BLaER1 (cell line): ENCODE data around the gene NPY.

Experiments
- H3K27ac ChIP-seq: shearing (Covaris generic); formaldehyde crosslinking; 2 replicates; pipeline ENCODE4 v1.8.1; 2022
- H3K27me3 ChIP-seq: shearing (Covaris generic); formaldehyde crosslinking; 2 replicates; pipeline ENCODE4 v1.8.1; 2022
- H3K36me3 ChIP-seq: shearing (Covaris generic); formaldehyde crosslinking; 2 replicates; pipeline ENCODE4 v1.8.1; 2022
- H3K4me1 ChIP-seq: shearing (Covaris generic); formaldehyde crosslinking; 2 replicates; pipeline ENCODE4 v1.8.1; 2022
- H3K4me2 ChIP-seq: shearing (Covaris generic); formaldehyde crosslinking; 2 replicates; pipeline ENCODE4 v1.8.1; 2022
- H3K4me3 ChIP-seq: shearing (Covaris generic); formaldehyde crosslinking; 2 replicates; pipeline ENCODE4 v1.8.1; 2022
- H3K9ac ChIP-seq: shearing (Covaris generic); formaldehyde crosslinking; 2 replicates; pipeline ENCODE4 v1.8.1; 2022
- H3K9me3 ChIP-seq: shearing (Covaris generic); formaldehyde crosslinking; 2 replicates; pipeline ENCODE4 v1.8.1; 2022
- H4K20me1 ChIP-seq: shearing (Covaris generic); formaldehyde crosslinking; 2 replicates; pipeline ENCODE4 v1.8.1; 2022
- Cebpa-rat ChIP-seq: shearing (Covaris generic); IDR thresholded peaks from 2 replicates; pipeline ENCODE4 v1.8.1; 2022

Gene NPY

GRCh38 chr7:24307326-24307725 is 23.3 kb downstream of the NPY start:
- Histone ChIP-seq H4K20me1 (no peaks in the 10 kb centered on the region), H3K36me3 (no peaks in the 10 kb centered on the region), H3K4me1 (peaks cover 13% of the 10 kb centered on the region), H3K4me3 (no peak overlapping the region), H3K9me3 (peaks cover 12% of the 10 kb centered on the region), H3K9ac (no peak overlapping the region), H3K27me3 (no peaks in the 10 kb centered on the region), H3K27ac (no peak overlapping the region), H3K4me2 (no peak overlapping the region)
- no peak for TF ChIP-seq Cebpa-rat

- TF ChIP-seq Cebpa-rat, result no peak
- no peak overlapping the region for H3K4me3 ChIP-seq
- no peak overlapping the region for H3K9ac ChIP-seq
- H4K20me1 ChIP-seq, result no peaks in the 10 kb centered on the region
- no peaks in the 10 kb centered on the region for H3K9me3 ChIP-seq
- H3K4me2 ChIP-seq, result no peak overlapping the region
- H3K27ac ChIP-seq, result no peak overlapping the region
- no peaks in the 10 kb centered on the region for H3K27me3 ChIP-seq
- H3K4me1 ChIP-seq, result 0 out of 2 replicates have a peak, but pooled peaks cover 8% of the 10 kb centered on the region
- no peaks in the 10 kb centered on the region for H3K36me3 ChIP-seq
These were observed 28.6 kb downstream of the NPY start for GRCh38 chr7:24312588-24312987.

GRCh38 chr7:24313777-24314176 is 29.8 kb downstream of the NPY start:
- no peak overlapping the region for H3K27ac ChIP-seq

GRCh38 chr7:24316340-24316739 is 32.4 kb downstream of the NPY start:
- Histone ChIP-seq H3K4me3 (no peak overlapping the region), H3K9ac (no peak overlapping the region), H3K4me2 (no peak overlapping the region), H4K20me1 (no peaks in the 10 kb centered on the region), H3K9me3 (peaks cover 4% of the 10 kb centered on the region; the same call in 1 of the 2 replicates), H3K36me3 (no peaks in the 10 kb centered on the region), H3K4me1 (0 out of 2 replicates have a peak, but pooled peaks cover 8% of the 10 kb centered on the region), H3K27ac (no peak overlapping the region), H3K27me3 (no peaks in the 10 kb centered on the region)
- TF ChIP-seq Cebpa-rat, result no peak

More at GRCh38 chr7:24313777-24314176, 29.8 kb downstream of the NPY start:
- TF ChIP-seq Cebpa-rat, result no peak
- 0 out of 2 replicates have a peak, but pooled peaks cover 8% of the 10 kb centered on the region for H3K4me1 ChIP-seq
- H3K4me2 ChIP-seq, result no peak overlapping the region
- no peaks in the 10 kb centered on the region for H3K36me3 ChIP-seq
- H4K20me1 ChIP-seq, result no peaks in the 10 kb centered on the region
- H3K27me3 ChIP-seq, result no peaks in the 10 kb centered on the region
- H3K4me3 ChIP-seq, result no peak overlapping the region
- peaks cover 4% of the 10 kb centered on the region; the same call in 1 of the 2 replicates for H3K9me3 ChIP-seq
- H3K9ac ChIP-seq, result no peak overlapping the region

GRCh38 chr7:24318326-24318725 is 34.3 kb downstream of the NPY start:
- Histone ChIP-seq H3K36me3 (no peaks in the 10 kb centered on the region), H3K27ac (no peak overlapping the region), H3K4me3 (no peak overlapping the region), H3K9ac (no peak overlapping the region), H4K20me1 (no peaks in the 10 kb centered on the region), H3K4me1 (peaks cover 16% of the 10 kb centered on the region; the same call in 1 of the 2 replicates), H3K4me2 (no peak overlapping the region), H3K27me3 (no peaks in the 10 kb centered on the region), H3K9me3 (peaks cover 4% of the 10 kb centered on the region; the same call in 1 of the 2 replicates)
- no peak for TF ChIP-seq Cebpa-rat

GRCh38 chr7:24319209-24319608 is 35.2 kb downstream of the NPY start:
- H3K9ac ChIP-seq, result no peak overlapping the region
- H3K4me2 ChIP-seq, result no peak overlapping the region
- TF ChIP-seq Cebpa-rat, result no peak

GRCh38 chr7:24323961-24324480 is 40.0 kb downstream of the NPY start:
- H3K9ac ChIP-seq, result no peak overlapping the region
- no peak for TF ChIP-seq Cebpa-rat
- peak overlapping the region; percentile 87 for H3K4me2 ChIP-seq
- H4K20me1 ChIP-seq, result no peaks in the 10 kb centered on the region
- peaks cover 63% of the 10 kb centered on the region for H3K4me1 ChIP-seq
- no peak overlapping the region for H3K4me3 ChIP-seq
- peak overlapping the region; percentile 22; the same call in 1 of the 2 replicates for H3K27ac ChIP-seq
- no peaks in the 10 kb centered on the region for H3K9me3 ChIP-seq
- no peaks in the 10 kb centered on the region for H3K36me3 ChIP-seq
- no peaks in the 10 kb centered on the region for H3K27me3 ChIP-seq

More at GRCh38 chr7:24319209-24319608, 35.2 kb downstream of the NPY start:
- no peaks in the 10 kb centered on the region for H3K36me3 ChIP-seq
- H3K4me3 ChIP-seq, result no peak overlapping the region
- no peaks in the 10 kb centered on the region for H4K20me1 ChIP-seq
- H3K4me1 ChIP-seq, result peaks cover 23% of the 10 kb centered on the region
- H3K9me3 ChIP-seq, result peaks cover 4% of the 10 kb centered on the region; the same call in 1 of the 2 replicates
- H3K27me3 ChIP-seq, result no peaks in the 10 kb centered on the region
- no peak overlapping the region for H3K27ac ChIP-seq

- Histone ChIP-seq H3K36me3 (no peaks in the 10 kb centered on the region), H3K4me3 (peak overlapping the region; percentile 44; the same call in 1 of the 2 replicates), H4K20me1 (no peaks in the 10 kb centered on the region), H3K27me3 (no peaks in the 10 kb centered on the region), H3K4me2 (peak overlapping the region; percentile 87), H3K4me1 (peaks cover 68% of the 10 kb centered on the region), H3K27ac (peak overlapping the region; percentile 71), H3K9ac (peak overlapping the region; percentile 1; the same call in 1 of the 2 replicates), H3K9me3 (no peaks in the 10 kb centered on the region)
- TF ChIP-seq Cebpa-rat, result no peak
These were observed 41.7 kb downstream of the NPY start for GRCh38 chr7:24325708-24326107.

GRCh38 chr7:24328050-24328449 is 44.1 kb downstream of the NPY start:
- H3K27ac ChIP-seq, result no peak overlapping the region
- peaks cover 14% of the 10 kb centered on the region for H3K9me3 ChIP-seq
- TF ChIP-seq Cebpa-rat, result peak; percentile 80; the same call in 1 of the 2 replicates
- H3K36me3 ChIP-seq, result no peaks in the 10 kb centered on the region
- H3K9ac ChIP-seq, result no peak overlapping the region
- no peak overlapping the region for H3K4me3 ChIP-seq
- no peaks in the 10 kb centered on the region for H3K27me3 ChIP-seq
- peaks cover 60% of the 10 kb centered on the region for H3K4me1 ChIP-seq
- H4K20me1 ChIP-seq, result no peaks in the 10 kb centered on the region
- peak overlapping the region; percentile 87 for H3K4me2 ChIP-seq

- Histone ChIP-seq H3K4me1 (peaks cover 56% of the 10 kb centered on the region), H4K20me1 (no peaks in the 10 kb centered on the region), H3K27ac (no peak overlapping the region; the same call in 1 of the 2 replicates), H3K36me3 (no peaks in the 10 kb centered on the region), H3K27me3 (no peaks in the 10 kb centered on the region), H3K9me3 (peaks cover 22% of the 10 kb centered on the region), H3K4me2 (peak overlapping the region; percentile 38), H3K9ac (no peak overlapping the region), H3K4me3 (no peak overlapping the region)
- no peak for TF ChIP-seq Cebpa-rat
These were observed 44.9 kb downstream of the NPY start for GRCh38 chr7:24328894-24329293.
